HuH-7 (cell line): ENCODE results near the gene GPR180.

ENCODE experiments used
- DNase-seq: peaks from one replicate; pipeline ENCODE4 v3.0.0; 2011; ENCODE audit warnings: low spot score

Gene GPR180

DNA sequence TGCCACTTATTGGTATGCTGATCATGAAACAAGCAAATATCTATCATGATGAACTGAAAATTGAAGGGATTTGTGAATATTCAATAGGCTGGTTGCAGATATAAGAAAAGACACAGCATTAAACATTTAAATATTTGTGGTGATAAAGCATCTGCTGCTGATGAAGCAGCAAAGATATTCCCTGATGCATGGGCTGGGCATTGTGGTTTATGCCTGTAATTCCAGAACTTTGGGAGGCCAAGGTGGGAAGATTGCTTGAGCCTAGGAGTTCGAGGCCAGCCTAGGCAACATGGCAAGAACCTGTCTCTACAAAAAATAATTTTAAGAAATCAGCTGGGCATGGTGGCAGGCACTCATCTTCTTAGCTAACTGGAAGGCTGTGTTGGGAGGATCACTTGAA lies 54.5 kb downstream of the GPR180 start:
- DNase-seq = no peak

DNA sequence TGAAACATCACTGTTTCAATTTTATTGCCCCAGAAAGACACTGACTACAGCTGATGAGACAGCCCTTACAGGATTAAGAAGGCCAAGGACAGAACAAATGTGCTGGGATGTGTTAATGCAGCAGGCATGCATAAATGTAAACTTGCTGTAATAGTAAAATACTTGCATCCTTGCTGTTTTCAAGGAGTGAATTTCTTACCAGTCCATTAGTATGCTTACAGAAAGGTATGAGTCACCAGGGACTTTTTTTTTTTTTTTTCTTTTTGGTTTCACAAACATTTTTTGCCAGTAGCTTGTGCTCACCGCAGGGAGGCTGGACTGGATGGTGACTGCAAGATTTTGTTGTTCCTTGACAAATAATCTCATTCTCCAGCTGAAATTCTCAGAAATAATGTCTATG lies 55.1 kb downstream of the GPR180 start:
- DNase-seq = no peak

DNA sequence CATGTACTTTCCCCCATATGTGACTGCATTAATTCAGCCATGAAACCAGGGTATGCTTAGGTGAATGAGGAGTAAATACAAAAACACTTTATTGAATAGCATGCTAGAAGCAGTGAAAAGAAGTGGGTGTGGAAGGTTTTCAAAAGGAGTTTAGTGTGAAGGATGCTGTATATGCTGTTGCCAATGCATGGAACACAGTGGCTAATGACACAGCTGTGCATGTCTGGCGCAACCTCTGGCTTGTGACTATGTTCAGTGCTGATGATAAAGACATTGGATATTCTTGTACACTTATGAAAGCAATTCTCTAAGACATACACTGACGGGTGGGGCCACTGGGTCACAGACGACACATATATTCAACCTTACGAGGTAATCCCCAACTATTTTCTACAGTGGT lies 55.5 kb downstream of the GPR180 start:
- DNase-seq = no peak

DNA sequence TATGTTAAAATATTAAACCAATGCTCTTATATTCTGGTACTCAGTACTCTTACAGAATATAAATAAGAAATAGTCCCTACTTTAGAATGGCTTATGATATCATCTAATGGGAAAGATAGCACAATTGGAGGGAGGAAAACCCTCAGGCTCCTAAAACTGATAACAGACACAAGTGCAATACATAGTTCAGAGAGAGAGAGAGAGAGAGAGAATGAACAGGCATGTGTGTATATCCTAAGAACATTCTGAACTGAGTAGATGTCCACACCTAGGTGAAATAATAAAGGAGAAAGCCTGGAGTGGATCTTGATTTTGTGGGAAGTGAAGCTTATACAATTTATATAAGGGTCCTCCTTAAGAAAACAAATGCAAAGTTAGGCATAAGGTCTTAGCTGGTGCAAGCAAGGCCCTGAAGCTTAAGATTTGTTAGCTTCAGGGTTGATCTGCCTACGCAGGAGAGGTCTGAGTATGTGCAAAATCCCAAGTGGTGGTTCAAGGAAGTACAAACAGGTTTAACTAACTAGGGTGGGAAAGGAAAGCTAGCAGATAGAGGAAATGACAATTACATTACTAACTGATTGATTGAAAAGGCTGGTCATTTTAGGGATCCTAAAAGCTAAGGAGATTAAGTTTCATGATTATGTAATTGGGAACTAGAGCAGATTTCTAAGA lies 57.4 kb downstream of the GPR180 start:
- no peak for DNase-seq

DNA sequence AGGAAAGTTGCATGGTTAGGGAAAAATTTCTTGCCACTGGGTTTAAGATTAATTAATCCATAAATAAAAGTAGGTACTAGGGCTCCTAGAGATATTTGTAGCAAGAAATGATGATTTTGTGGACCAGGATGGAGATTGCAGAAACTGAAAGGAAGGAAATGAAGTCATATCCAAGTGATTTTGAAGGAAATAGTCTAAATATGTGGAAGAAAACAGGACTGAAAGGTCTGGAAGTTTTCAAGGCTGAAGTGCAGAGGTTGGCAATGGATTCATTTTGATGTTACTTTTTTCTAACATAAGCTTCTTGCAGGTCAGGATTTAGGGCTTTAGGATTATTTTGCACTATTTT lies 57.9 kb downstream of the GPR180 start:
- DNase-seq = no peak

DNA sequence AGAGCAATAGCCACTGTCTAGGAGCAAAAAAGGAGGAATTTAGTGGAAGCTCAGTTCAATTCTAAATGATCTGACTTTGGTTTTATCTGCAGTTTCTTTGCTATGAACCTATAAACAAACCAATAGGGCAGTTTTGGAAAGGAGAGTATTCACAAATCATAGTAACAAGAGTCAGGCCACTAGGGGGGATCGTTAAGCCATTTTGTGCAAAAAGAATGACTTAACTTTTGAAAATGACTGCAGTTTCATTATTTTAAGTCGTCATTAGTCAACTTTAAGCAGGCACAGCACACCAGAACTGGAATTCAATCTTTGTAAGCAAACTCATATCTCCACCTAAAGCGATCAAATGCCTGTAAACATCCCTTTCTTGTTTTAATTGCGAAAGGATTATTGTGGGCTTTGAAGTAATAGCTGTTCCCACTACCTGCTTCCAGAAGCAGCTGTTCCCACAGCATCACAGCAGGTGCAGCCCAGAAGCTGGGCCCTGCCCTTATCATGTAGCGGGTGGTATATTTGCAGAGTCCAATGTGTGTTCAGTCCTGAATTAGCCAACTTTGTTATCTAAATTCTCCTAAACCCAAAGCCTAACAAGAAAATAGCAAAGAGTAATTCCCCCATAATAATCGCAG lies 59.2 kb downstream of the GPR180 start:
- DNase-seq = no peak

DNA sequence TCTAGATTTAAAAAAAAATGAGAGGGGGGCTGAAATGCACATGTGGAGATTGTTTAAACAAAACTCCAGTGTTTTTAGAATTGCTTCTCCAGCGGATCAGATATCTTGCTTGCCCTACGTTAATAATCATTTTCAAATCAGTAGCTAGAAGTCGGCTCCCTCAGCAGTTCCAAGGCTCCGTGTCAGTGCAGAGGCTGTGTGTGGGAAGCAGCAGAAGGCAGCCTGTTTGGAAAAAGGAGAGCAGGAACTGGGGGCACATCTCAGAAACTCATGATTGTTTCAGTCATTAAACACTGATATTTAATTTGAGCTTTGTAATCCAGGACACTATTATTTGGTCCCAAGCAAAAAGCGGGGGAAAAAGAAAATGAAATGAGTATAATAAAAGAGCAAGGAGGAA lies 59.7 kb downstream of the GPR180 start:
- DNase-seq = no peak

DNA sequence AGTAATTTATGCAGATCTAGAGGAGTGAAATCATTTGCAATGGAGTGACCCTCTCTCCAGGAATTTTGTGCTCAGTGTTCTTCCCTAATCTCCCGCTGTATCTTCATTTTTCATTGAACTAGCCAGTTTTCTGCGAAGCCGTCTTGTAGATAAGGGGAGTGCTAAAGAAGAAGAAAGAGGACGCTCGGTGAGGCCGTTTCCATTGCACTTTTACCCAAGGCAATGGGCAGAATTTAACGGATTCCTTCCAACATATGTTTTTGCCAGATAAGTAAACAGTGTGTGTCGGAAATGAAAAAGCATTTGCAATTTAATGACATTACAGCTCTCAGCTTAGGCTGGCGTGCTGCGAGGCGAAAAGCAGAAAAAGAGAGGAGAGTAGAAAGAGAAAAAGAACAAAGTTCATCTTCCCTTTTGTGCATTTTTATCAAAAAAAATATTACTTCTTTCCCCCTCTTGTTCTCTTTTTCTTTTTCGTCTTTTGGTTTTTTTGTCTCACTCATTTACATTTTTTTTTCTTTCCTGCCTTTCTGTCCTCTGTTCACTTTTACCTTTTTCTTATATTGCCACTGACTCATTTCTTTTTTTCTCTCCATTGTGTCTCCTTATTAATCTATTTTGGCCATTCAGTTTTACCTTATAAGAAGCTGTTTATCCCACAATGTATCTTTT lies 60.8 kb downstream of the GPR180 start:
- DNase-seq = no peak

DNA sequence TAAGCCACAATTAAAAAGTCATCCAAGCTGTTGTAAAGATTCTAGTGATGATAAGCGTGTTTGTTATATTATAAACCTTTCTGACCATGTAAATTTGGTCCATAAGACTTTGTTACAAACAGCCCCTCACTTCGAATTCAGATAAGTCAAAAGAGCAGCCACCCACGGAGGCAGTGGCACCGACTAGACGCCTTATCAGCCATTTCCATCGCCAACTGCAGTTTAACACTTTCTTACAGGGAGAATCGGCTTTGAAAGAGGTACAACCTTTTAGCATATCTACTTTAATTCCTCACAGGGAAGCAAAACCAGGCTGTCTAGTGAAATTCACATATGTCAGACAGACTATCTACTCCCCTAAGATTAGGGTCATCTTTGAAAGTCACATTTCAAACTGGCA lies 63.2 kb downstream of the GPR180 start:
- DNase-seq = no peak

DNA sequence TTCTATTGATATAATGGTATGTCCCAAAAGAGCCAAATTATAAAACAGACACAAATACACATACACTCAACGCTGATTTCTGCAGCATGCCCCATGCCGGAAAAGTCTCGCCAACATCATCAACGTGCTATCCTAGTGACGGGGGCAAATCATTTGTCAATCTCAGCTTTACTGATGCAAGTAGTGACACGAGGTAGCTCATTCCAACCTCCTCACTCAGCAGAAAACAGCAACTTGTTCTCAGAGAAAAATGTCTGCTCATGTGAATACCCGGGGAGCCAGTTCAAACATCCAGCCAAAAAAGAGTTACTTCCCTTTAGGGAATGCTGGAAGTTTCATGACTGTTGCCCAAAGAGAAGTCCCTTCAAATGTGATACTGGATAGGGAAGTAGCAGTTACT lies 64.4 kb downstream of the GPR180 start:
- DNase-seq = no peak

DNA sequence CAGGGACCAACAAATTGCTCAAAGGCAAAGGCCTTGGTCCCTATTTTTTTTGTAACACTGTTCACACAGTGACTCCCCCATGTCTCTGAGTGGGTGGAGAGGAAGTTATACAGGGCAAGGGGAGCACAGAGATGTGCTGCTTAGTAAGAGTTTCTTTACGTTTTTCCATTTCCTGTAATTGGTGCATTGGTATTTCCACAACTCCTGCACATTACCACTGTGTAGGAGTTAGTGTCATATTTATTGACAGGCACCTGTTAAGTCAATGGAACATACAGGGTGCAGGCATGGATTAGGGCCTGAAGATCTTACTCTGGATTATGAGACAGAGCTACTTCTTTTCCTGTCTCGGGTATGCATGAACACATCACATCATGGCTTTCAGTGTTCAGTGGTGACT lies 65.5 kb downstream of the GPR180 start:
- DNase-seq = no peak

DNA sequence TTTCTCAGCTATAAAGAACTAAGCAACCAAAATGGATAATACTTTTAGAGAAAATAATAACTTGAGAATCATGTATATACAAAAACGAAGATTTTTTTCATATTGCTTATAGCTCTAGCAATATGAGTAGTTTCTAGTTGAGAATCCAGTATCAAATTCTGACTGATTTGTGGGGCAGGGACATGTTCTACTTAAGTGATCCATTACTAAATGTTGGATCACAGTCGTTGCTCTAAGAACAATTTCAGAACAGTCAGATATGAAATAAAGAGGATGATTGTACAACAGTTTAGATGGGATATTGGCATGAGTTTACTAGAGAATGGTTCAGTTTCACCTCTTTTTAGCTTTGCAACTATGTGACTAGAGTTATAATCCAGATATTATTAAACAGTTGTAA lies 70.7 kb downstream of the GPR180 start:
- no peak for DNase-seq

DNA sequence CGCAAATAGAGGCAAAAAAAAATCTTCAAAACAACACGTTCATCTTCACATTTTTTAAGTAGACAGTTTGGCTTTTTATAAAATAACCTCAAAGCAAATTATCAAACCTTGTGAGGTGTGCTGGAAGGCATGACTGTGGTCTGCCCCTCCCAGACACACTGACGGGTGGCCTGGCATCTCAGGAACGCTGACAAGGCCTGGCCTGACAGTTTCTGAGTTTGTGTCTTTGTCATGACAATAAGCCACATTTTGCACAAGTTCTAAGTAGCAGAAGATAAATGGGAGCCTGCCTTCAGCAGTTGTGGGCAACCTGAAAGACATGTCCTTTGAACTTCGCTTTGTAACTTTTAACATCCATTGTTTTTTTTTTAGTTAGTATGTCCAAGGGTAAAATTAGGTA lies 72.2 kb downstream of the GPR180 start:
- DNase-seq = no peak

DNA sequence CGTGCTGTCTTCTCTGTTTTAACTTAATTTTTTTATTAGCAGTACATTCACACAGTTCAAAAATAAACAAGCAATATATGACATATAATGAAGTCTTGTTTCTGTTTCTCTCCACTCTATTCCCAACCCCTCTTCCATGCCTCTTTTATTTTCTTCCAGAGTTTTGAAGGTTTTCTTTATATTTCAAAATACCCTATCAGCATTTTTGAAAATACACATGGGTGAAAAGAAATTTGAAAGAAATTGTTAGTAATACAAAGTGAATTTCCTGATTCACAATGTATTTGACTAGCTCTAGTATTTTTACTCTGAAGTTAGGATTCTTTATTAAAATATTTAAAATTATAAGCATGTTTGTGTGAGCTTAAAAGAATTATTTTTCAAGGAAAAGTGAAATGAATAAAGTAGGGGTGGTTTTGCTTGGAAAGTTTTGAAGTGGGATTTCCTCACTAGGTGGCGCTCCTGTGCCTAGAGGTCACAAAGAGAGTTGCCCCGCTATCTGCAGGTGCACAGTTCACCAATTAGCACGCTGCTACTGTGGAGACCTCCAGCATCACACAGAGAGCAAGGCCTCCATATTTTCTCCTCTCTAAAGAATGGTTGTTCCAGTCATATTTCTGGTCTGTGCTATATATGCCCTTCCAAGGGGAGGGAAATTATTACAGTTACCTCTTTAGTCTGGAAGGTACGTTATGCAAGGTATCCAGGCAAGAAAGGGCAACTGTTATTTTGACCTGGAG lies 73.1 kb downstream of the GPR180 start:
- peak; percentile 6 for DNase-seq

DNA sequence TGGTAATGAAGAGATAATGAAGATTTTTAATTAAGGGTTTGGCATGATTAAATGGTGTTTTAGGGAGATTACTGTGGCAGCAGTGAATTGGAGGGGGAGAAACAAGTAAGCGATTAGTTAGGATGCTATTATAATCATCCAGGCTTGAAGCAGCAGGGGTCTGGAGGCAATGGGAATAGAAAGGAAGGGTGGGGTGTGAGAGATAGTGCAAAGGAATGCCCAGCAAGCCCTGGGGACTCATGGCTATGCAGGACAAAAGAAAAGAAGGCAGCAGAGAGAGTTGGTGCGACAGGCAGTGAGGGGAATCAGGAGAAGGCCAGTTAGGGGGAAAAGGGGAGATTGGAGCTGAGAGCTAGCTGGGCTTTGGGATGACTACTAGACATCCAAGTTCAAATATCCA lies 76.1 kb downstream of the GPR180 start:
- no peak for DNase-seq

DNA sequence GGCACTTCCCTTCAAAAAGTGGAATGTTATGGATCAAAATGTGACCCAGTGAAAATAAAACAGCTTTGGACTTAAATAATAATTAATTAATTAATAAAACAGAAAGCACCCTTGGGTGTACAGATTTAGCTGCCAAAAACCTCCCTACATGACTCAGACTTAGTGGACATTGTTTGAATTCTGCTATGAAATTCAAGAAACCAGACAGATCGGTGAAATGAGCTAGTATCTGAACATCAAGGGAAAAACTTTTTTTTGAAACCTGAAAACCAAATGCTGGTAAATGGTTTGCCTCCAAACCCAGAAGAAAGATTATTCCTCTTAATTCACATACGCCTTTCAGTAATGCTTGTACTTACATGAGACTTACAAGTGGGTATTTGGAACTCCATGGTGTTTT lies 77.2 kb downstream of the GPR180 start:
- no peak for DNase-seq

DNA sequence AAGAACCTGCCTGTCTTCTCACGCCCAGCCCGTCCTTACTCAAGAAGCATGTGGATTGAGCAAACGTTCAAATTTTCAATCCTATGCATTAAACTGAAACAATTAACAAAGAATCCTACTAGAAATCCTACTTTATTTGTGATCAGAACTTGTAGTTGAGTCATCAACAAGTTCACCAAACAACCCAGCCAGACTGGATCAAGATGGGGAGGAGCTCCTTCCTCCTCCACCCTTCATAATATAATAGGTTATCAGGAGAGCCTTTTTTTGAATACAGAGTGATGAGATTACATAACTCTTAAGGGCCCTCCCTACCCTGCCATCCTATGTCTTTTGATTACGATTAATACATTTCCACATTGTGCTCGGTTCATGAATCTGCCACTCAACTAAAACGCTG lies 78.0 kb downstream of the GPR180 start:
- no peak for DNase-seq

DNA sequence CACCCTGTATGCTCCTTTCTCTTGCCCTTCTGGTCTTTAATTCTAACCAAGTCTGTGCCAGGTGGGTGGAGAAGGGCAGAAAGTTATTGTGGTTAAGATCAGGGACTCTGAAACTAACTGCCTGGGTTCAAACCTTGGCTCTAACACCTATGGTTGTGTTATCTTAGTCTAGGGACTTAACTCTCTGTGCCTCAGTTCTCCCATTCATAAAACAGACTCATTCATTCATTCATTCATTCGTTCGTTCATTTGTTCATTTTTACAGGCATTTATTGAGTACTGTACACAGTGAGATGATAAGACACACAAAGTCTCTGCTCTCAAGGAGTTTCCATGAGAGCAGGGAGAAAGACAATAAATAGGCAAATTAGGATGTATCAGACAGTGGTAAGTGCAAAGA lies 80.6 kb downstream of the GPR180 start:
- no peak for DNase-seq

DNA sequence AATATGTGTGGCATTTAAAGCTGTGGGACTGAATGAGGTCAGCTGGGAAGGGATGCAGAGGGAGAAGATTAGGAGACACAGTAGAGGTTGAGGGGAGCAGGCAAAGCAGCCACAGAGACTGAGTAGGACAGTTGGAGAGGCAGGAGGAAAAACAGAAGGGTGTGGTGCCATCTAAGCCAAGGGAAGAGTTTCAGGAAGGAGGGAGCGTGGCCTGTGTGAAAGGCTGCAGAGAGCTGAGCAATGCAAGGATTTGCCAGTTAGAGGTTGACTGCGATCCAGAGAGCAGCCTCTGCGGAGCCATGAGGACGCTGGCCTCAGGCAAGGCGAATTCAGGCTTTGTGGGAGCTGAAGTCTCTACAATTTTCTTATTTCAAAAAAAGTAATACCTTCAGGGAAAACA lies 81.8 kb downstream of the GPR180 start:
- DNase-seq = no peak
